Body of pancreas (tissue), 4 donors: Measurements from ENCODE around the gene CTIF.

Source experiments
- CTCF ChIP-seq, 7 experiments: fragments of 450-650 bp in 4 of 7; fragments of 200-600 bp in 3 of 7; sonication (generic) in 3 of 7; IDR thresholded peaks; one replicate each; pipeline ENCODE4 v1.5.1; 2016 to 2019; ENCODE audit warnings: antibody characterized with exemption in 7 of 7
- POLR2A ChIP-seq, 3 donors: fragments of 450-650 bp; IDR thresholded peaks; one replicate each; pipeline ENCODE4 v1.6.1; 2016; ENCODE audit warnings: antibody characterized with exemption in 3 of 3, mild to moderate bottlenecking in 2 of 3

GRCh38 chr18:48832938-48833700, 294.3 kb downstream of the CTIF start:
- no peak for TF ChIP-seq CTCF (IDR thresholded peaks at IDR 0.05)
- TF ChIP-seq POLR2A (IDR thresholded peaks at IDR 0.05), result no peak
